AG10803 (cell line): ENCODE measurements around the gene KLF16.

Experiments
- DNase-seq: peaks from one replicate; pipeline ENCODE4 v3.0.0; 2010; ENCODE audit warnings: low read depth
- H3K4me3 ChIP-seq: 2 replicates; pipeline ENCODE4 v1.5.1; 2011; ENCODE audit warnings: mild to moderate bottlenecking, low read length, control low read depth
- TF ChIP-seq, protein P1 (sequence below): conservative IDR thresholded peaks from 2 replicates; pipeline ENCODE4 v1.5.1; 2011; ENCODE audit warnings: mild to moderate bottlenecking, low read length, control low read depth, inconsistent platforms

The KLF16 gene

DNA sequence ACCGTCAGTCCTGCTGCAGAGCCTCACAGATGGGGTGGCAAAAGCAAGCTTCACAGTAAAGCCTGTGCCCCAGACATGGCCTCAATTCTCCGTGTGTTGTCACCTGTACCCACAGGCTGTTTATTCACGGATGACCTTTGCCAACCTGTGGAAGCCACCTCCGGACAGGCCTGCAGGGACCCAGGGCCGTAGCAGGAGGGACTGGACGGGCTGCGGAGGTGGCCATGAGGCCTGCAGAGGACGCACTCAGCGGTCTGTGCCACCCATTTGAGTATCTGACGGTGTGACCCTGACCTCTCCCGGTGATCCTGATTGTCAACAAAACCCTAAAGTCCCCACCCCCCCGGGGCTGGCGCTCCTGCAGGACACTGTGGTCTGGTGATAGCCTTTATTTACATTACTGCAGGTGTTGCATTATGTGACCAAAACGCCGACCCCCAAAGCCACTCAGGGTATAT, 7.8 kb upstream of the KLF16 start:
- no peak for DNase-seq
- TF ChIP-seq, protein P1, sequence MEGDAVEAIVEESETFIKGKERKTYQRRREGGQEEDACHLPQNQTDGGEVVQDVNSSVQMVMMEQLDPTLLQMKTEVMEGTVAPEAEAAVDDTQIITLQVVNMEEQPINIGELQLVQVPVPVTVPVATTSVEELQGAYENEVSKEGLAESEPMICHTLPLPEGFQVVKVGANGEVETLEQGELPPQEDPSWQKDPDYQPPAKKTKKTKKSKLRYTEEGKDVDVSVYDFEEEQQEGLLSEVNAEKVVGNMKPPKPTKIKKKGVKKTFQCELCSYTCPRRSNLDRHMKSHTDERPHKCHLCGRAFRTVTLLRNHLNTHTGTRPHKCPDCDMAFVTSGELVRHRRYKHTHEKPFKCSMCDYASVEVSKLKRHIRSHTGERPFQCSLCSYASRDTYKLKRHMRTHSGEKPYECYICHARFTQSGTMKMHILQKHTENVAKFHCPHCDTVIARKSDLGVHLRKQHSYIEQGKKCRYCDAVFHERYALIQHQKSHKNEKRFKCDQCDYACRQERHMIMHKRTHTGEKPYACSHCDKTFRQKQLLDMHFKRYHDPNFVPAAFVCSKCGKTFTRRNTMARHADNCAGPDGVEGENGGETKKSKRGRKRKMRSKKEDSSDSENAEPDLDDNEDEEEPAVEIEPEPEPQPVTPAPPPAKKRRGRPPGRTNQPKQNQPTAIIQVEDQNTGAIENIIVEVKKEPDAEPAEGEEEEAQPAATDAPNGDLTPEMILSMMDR, result no peak
- no peak overlapping the region for H3K4me3 ChIP-seq

DNA sequence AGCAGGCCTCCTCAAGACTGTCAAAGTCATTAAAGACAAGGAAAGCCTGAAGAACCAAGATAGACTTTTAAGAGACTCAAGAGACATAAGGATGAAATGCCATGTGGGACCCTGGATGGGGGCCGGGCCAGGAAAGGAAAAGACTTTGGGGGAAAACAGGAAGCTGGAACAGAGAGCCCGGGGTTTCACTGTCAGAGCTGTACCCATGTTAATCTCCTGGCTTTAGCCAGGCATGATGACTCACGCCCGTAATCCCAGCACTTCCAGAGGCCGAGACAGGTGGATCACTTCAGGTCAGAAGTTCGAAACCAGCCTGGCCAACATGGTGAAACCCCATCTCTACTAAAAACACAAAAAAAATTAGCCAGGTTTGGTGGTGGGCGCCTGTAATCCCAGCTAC, 5.6 kb upstream of the KLF16 start:
- TF ChIP-seq, protein P1, result no peak
- H3K4me3 ChIP-seq, result no peak overlapping the region
- no peak for DNase-seq

DNA sequence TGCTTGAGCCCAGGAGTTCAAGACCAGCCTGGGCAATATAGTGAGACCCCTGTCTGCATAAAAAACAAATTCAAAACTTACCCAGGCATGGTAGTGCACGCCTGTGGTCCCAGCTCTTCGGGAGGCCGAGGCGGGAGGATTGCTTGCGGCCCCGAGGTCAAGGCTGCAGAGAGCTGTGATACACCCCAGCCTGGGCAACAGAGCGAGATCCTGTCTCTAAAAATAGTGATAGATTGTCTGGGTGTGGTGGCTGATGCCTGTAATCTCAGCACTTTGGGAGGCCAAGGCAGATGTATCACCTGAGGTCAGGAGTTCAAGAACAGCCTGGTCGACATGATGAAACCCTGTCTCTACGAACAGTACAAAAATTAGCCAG, 4.0 kb upstream of the KLF16 start:
- TF ChIP-seq, protein P1, result no peak
- DNase-seq, result no peak
- H3K4me3 ChIP-seq, result no peak overlapping the region

DNA sequence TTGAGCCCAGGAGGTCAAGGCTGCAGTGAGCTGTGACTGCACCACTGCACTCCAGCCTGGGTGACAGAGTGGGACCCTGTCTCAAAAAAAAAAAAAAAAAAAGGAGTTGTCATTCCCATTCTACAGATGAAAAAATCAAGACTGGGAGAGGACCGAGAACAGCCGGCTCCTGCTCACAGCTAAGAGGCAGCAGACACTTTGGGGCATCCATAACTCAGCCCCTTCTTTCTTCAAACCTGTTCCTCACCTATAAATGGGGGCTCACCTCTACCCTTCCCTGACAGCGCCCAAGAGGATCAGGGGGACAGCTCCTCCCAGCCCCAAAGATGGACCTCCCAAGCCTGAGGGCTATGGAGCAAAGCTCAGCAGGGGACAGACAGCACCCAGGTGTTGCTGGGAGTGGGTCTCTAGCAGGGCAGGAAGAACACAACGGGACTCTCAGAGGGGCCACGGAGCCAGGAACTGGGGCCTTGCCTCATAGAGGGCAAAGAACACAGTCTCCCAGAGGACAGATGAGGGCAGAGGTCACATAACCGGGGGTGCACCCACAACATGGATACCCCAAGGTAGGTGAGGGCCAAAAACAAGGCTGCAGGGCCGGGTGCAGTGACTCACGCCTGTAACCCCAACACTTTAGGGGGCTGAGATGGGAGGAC, 3.4 kb upstream of the KLF16 start:
- DNase-seq, result no peak
- H3K4me3 ChIP-seq, result no peak overlapping the region
- TF ChIP-seq, protein P1, result no peak

DNA sequence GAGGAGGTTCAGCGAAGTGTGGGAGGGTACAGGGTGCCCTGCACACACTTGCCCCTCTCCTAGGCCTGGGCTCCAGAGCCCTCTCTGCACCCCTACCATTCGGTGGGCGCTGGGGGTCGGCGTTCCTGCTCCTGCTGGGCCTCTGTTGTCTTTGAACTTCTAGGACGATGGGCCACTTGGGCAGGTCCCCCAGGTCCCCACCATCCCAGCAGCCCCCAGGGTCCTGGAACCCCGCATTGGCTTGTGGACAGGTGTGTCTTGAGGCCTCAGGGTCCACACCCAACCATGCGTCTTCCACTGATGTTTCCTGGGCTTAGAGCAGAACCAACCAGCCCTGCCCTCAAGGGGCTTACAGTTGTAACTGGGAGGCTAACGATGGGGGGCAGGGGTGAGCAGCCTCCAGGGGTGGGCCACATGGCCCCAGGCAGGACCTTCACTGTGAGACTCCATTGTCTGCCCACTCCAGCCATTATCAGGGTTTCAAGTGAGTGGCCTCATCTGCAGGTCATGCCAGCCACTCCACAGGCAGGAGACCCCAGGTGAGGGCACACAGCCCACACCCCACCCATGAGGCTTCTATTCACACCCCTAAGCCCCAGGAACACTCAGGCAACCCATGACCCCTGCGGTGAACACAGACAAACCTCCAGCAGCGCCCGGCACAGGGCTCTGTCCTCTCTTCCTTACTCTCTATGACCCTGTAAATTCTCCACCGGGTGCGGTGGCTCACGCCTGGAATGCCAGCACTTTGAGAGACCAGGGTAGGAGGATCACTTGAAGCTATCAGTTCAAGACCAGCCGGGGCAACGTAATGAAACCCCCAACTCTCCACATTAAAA, 2.0 kb upstream of the KLF16 start:
- peak overlapping the region; percentile 75 for H3K4me3 ChIP-seq
- TF ChIP-seq, protein P1, result no peak
- DNase-seq, result no peak

DNA sequence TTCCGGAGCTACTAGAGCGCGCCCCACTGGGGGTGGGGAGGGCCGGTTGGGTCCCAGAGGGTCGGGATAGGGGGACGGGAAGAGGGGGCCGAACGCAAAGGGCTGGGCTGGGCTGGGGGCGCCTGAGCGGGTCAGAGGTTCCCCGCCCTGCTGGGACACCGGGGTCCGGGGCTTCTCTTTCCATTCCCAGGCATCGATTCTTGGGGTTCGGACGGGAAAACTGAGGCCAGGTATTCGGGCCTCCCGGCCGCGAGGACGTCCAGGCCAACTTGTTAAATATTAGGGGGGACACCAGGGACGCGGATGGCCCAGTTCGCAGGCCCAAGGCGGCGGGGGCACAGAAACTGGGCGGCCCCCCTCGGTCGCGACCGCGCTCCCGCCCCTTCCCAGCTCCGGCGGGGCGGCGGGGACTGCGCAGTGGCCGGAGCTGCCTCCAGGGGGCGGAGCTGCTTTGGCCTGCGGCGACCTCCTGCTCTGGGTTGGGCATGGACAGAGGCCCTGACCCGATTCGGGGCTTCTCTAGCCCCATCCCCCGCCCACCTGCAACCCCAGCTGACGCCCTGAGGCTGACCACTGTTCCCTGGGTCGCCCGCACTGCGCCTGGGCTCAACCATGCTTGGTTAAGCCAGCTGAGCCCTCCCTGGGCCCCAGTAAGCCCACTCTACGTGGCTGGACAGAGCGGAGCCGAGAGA, 1.2 kb upstream of the KLF16 start:
- peak; percentile 59 for DNase-seq
- TF ChIP-seq, protein P1, result peak; percentile 56
- peak overlapping the region; percentile 75 for H3K4me3 ChIP-seq
